Activated naive CD8-positive, alpha-beta T cell treated with anti-CD3 and anti-CD28 coated beads, Interleukin-2, amount 10 ng/mL, durations not matched to agents 7 days and 5 days (primary cell): ENCODE measurements around the gene TEKT5. TPM values are rescaled to one million over a fixed set of nuclear protein-coding genes. Genes with fewer than 3 reads are reported as not detected.

Experiments
- ATAC-seq: fragments of 150-1000 bp; cut with Tn5 transposase; one replicate; pipeline ENCODE4 v1.10.0; 2021; ENCODE audit warnings: low read depth, moderate library complexity
- POLR2A ChIA-PET: fragments of 350-600 bp; sonication (Branson Sonifier 250); formaldehyde crosslinking; loops from one replicate; lab custom pipeline; 2021; ENCODE audit warnings: antibody characterized with exemption; lab: Charles Lee
- DNase-seq: peaks from one replicate; pipeline ENCODE4 v3.0.0; 2021
- H3K27ac Mint-ChIP-seq: one replicate; pipeline ENCODE4 v1.8.0; 2022; ENCODE audit warnings: mild to moderate bottlenecking, mixed read lengths
- H3K27me3 Mint-ChIP-seq: one replicate; pipeline ENCODE4 v1.8.0; 2022; ENCODE audit warnings: mild to moderate bottlenecking, moderate library complexity, mixed read lengths
- H3K36me3 Mint-ChIP-seq: one replicate; pipeline ENCODE4 v1.8.0; 2021; ENCODE audit warnings: mild to moderate bottlenecking, mixed read lengths
- H3K4me1 Mint-ChIP-seq: one replicate; pipeline ENCODE4 v1.8.0; 2021; ENCODE audit warnings: mixed read lengths
- H3K4me3 Mint-ChIP-seq: one replicate; pipeline ENCODE4 v1.8.0; 2022; ENCODE audit warnings: mild to moderate bottlenecking, moderate library complexity, mixed read lengths
- H3K9me3 Mint-ChIP-seq: one replicate; pipeline ENCODE4 v1.8.0; 2021; ENCODE audit warnings: mixed read lengths
- total RNA-seq, 2 experiments: library from RNA; stranded (reverse); gene quantifications; one replicate each; pipeline ENCODE4 v1.2.3, GENCODE V29; 2021

Gene TEKT5
- total RNA-seq, 2 experiments from 2014 or later: not detected

DNA sequence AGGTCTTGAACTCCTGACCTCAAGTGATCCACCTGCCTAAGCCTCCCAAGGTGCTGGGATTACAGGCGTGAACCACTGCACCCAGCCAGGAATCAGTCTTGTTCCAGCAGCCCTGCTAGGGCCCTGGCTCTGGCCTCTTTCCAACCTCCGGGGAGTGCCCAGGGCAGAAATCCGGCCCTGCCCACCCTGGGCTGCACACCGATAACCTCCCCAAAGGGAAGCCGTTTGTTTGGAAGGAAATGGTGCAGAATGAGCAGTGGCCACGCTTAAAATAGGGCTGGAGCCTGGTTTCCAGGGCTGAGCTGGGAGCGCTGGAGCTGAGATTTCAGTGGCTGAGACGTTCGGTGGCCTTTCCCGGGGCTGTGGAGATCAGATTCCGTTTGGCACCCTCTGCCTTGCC is 96.6 kb downstream of the TEKT5 start:
- DNase-seq (no peak), ATAC-seq (no peak)
- no peaks in the 10 kb centered on the region for H3K36me3 Mint-ChIP-seq
- no peak overlapping the region for H3K4me3 Mint-ChIP-seq
- no peaks in the 10 kb centered on the region for H3K9me3 Mint-ChIP-seq
- H3K4me1 Mint-ChIP-seq: no peaks in the 10 kb centered on the region
- POLR2A ChIA-PET: no interaction called here
- H3K27me3 Mint-ChIP-seq: peaks cover 4% of the 10 kb centered on the region
- no peak overlapping the region for H3K27ac Mint-ChIP-seq

DNA sequence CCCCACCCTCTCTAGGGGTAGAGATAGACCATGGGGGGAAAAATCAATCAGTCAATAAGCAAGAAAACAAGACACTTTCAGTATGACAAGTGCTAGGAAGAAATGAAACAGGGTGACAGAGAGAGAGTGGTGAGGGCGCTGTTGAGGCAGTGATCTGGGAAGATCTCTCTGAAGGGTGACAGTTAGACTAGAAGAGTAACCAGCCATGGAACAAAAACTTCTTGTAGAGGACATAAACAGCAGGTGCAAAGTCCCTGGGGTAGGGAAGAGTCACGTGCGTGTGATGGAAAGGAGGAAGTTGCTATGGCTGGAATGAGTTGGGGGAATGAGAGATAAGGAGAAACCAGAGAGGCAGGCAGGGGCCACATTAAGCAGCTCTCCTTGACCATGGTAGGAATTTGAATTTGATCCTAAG is 97.5 kb downstream of the TEKT5 start:
- Mint-ChIP-seq H3K27me3 (peaks cover 4% of the 10 kb centered on the region), H3K9me3 (no peaks in the 10 kb centered on the region), H3K27ac (no peak overlapping the region), H3K36me3 (no peaks in the 10 kb centered on the region), H3K4me1 (no peaks in the 10 kb centered on the region), H3K4me3 (no peak overlapping the region)
- POLR2A ChIA-PET: no interaction called here
- DNase-seq (no peak), ATAC-seq (no peak)

DNA sequence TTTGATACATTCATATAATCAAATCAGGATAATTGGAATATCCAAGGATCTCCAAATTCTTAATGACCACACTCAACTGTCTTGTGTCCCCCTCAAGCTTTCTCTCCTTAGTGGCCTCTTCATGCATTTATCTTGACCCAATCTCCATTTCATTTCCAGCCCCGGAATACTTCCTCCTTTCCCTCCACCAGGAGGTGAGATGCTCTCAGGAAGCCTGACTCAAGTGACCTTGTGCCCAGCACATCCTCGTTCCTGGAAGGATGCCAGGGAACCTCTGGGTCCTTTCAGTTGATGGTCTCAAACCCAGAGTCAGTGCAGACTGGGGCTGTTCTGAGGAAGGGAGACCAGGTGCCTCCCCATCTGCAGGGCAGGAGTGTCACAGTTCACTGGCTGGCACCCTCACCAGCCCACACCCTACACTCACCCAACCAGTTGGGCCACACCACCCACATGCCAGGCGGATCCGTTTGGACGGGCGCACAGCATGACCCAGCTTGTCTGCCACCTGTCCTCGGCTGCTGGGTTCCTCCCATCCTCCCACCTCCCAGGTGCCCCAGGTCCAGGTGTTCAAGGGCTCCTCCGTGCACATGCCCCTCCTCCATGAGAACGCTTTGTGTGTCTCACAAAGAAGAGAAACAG is 100.3 kb downstream of the TEKT5 start:
- H3K27ac Mint-ChIP-seq: no peak overlapping the region
- POLR2A ChIA-PET: no interaction called here
- ATAC-seq: no peak

DNA sequence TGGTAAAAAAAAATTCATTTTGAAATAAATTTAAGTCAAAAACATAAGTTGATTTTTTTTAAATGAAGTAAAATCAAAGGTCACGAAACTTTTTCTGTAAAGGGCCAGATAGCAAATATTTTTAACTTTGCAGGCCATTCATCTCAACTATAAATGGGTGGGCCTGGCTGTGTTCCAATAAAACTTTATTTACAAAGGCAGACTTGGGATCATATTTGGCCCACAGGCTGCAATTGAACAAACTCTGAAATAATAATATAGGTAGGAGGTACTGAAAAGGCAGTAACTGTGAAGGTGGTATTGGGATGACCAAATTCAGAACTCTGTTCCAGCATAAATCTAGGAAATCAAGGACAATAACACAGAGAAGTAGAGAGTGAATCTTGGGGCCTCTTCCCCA is 102.1 kb downstream of the TEKT5 start:
- Mint-ChIP-seq H3K27me3 (peaks cover 6% of the 10 kb centered on the region), H3K36me3 (no peaks in the 10 kb centered on the region), H3K27ac (no peak overlapping the region), H3K9me3 (no peaks in the 10 kb centered on the region), H3K4me3 (no peak overlapping the region), H3K4me1 (no peaks in the 10 kb centered on the region)
- ATAC-seq (no peak), DNase-seq (no peak)
- POLR2A ChIA-PET: no interaction called here

More for the DNA sequence above, 100.3 kb downstream of the TEKT5 start:
- peaks cover 4% of the 10 kb centered on the region for H3K27me3 Mint-ChIP-seq
- no peak overlapping the region for H3K4me3 Mint-ChIP-seq
- DNase-seq: no peak
- H3K9me3 Mint-ChIP-seq: no peaks in the 10 kb centered on the region
- H3K36me3 Mint-ChIP-seq: no peaks in the 10 kb centered on the region
- no peaks in the 10 kb centered on the region for H3K4me1 Mint-ChIP-seq

DNA sequence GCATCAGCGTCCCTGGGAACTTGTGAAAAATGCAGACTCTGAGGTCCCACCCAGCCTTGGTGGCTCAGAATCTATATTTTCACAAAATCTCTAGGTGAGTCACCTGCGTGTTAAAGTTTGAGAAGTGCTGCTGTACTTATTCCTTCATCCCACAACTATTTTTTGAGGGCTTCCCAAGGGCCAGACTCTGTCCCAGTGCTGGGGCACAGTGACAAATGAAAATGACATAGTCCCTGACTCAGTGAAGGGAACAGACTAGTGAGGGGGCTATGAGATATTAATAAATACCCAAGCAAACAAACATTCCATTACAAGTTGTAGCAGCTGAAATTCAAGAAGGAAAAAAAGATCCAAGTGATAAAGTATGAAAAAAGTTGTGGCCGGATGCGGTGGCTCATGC is 104.4 kb downstream of the TEKT5 start:
- ATAC-seq: no peak
- POLR2A ChIA-PET: no interaction called here

DNA sequence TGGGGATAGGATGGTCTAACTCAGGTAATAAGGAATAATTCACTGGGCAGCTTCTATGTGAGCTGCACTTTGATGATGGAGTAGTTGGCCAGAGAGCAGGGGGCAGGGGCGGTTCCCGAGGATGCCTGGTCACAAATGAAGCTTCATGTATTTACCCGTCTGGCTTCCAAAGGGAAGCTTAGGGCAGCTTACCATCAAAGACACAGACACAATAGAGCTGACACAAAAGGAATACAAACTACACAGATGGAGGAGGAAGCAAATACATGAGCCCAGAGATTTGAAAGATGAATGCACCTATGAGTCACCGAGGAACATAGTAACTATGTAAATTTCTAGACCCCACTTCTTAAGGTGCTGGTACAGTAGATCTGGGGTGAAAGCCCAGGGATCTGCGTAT is 105.6 kb downstream of the TEKT5 start:
- H3K36me3 Mint-ChIP-seq: no peaks in the 10 kb centered on the region
- POLR2A ChIA-PET: no interaction called here
- no peak overlapping the region for H3K27ac Mint-ChIP-seq
- H3K4me1 Mint-ChIP-seq: no peaks in the 10 kb centered on the region
- no peak overlapping the region for H3K4me3 Mint-ChIP-seq
- DNase-seq: no peak
- no peak for ATAC-seq
- H3K27me3 Mint-ChIP-seq: peaks cover 6% of the 10 kb centered on the region
- H3K9me3 Mint-ChIP-seq: no peaks in the 10 kb centered on the region

More for the DNA sequence above, 104.4 kb downstream of the TEKT5 start:
- H3K9me3 Mint-ChIP-seq: no peaks in the 10 kb centered on the region
- no peaks in the 10 kb centered on the region for H3K36me3 Mint-ChIP-seq
- no peak overlapping the region for H3K4me3 Mint-ChIP-seq
- peaks cover 6% of the 10 kb centered on the region for H3K27me3 Mint-ChIP-seq
- no peak for DNase-seq
- no peaks in the 10 kb centered on the region for H3K4me1 Mint-ChIP-seq
- no peak overlapping the region for H3K27ac Mint-ChIP-seq

DNA sequence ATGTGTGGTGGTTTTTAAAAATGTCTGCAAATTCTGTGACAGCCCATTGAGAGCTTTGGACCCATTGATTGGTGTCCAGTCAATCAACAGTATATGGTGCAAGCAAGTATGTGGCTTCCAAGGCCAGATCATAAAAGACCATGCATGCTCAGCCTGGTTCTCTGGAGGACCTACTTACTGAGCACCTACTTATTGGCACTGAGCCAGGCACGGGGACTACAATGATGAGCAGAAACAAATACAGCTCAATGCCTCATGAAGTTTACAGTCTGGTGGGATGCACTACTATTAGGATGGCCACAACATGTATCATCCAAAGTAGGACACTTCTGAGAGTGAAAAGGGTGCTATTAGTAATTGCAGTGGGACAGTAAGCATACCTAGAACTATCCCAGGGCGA is 107.1 kb downstream of the TEKT5 start:
- DNase-seq (no peak), ATAC-seq (no peak)
- Mint-ChIP-seq H3K4me1 (no peaks in the 10 kb centered on the region), H3K27ac (no peak overlapping the region), H3K27me3 (peaks cover 11% of the 10 kb centered on the region), H3K9me3 (no peaks in the 10 kb centered on the region), H3K36me3 (no peaks in the 10 kb centered on the region), H3K4me3 (no peak overlapping the region)
- POLR2A ChIA-PET: interaction anchor here (0.6 kb wide), 1 partner anchor 23 kb away, joined by 4 read pairs; no protein-coding TSS in a partner anchor

DNA sequence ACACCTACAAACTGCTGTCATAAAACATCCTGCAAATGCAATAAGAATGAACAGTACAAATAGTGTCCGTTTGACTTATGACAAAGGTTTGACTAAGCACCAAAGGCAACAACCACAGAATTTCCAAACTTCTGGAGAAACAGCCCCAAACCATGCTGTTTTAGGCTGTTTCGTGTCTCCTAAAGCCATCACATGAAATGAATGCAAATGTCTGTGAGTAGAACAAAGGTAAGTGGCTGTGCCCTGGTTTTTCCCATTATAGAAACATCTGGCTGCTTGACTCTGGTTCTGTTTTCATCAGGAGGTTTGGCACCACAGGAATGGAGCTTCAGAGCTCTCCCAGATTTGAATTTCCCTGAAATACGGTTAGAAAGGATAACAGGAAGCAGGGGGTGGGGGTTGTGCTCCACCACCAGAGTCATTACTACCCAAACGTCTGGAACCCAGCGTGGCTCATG is 109.7 kb downstream of the TEKT5 start:
- Mint-ChIP-seq H3K9me3 (no peaks in the 10 kb centered on the region), H3K27me3 (peaks cover 30% of the 10 kb centered on the region), H3K36me3 (no peaks in the 10 kb centered on the region), H3K4me1 (peaks cover 3% of the 10 kb centered on the region), H3K4me3 (no peak overlapping the region), H3K27ac (no peak overlapping the region)
- DNase-seq: no peak
- no peak for ATAC-seq
- POLR2A ChIA-PET: no interaction called here

DNA sequence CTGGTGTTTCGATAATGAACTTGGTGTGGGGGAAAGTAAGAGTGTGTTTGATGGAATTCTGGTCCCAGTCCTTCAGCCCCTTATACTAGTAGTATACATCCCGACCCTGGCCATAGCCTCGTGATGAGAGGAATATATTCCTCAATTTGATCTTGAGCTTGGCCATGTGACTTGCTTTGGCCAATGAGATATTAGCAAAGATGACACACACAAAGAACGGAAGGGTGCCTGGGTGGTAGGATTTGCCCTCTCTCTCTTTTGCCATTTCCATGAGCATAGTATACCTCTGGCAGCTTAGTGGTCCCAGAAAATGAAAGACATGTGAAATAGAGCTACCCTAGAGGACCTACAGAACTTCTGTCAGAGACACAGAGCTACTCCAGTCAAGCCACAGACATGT is 111.5 kb downstream of the TEKT5 start:
- no peak overlapping the region for H3K27ac Mint-ChIP-seq
- peaks cover 3% of the 10 kb centered on the region for H3K4me1 Mint-ChIP-seq
- H3K27me3 Mint-ChIP-seq: peaks cover 38% of the 10 kb centered on the region
- DNase-seq: no peak
- no peaks in the 10 kb centered on the region for H3K36me3 Mint-ChIP-seq
- no peaks in the 10 kb centered on the region for H3K9me3 Mint-ChIP-seq
- no peak overlapping the region for H3K4me3 Mint-ChIP-seq
- ATAC-seq: no peak
- POLR2A ChIA-PET: no interaction called here

DNA sequence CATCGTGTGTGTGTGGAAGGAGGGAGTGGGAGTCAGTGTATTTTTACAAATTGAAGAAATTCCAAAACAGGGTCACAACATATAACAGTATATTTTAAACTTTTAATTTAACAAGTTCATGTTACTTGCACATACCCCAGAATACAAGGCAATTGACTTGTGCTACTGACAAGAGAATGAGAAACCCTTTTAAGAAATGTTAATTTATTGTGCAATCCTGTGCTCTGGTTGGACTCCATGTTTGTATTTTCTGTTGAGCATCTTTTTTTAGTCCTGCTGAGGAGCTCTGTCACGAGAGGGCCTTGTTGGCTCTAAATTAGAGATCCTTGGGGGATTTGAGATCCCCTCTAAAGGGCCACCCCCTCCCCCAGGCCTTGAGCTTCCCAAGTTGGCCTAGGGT is 113.2 kb downstream of the TEKT5 start:
- Mint-ChIP-seq H3K36me3 (no peaks in the 10 kb centered on the region), H3K4me1 (peaks cover 3% of the 10 kb centered on the region), H3K9me3 (no peaks in the 10 kb centered on the region), H3K4me3 (no peak overlapping the region), H3K27me3 (peaks cover 34% of the 10 kb centered on the region), H3K27ac (no peak overlapping the region)
- DNase-seq (no peak), ATAC-seq (no peak)
- POLR2A ChIA-PET: no interaction called here

DNA sequence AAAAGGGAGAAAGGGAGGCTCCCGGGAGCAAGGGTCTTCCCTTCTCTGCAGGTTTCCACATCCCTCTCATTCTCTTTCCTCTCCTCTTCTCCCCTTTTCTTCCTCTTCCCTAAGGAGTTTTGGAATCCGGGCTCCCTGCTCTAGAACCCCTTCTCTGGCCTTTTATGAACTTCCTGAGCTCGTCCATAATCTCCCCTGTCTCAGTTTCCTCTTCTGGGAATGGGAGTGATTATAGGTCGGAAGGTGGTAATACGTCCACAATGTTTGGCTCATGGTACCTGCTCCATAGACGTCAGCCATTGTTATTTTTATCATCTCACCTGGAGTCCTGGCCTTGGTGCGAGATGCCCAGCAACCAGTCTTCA is 113.9 kb downstream of the TEKT5 start:
- peaks cover 3% of the 10 kb centered on the region for H3K4me1 Mint-ChIP-seq
- ATAC-seq: no peak
- no peak for DNase-seq
- POLR2A ChIA-PET: no interaction called here
- H3K36me3 Mint-ChIP-seq: no peaks in the 10 kb centered on the region
- H3K27ac Mint-ChIP-seq: no peak overlapping the region
- no peaks in the 10 kb centered on the region for H3K9me3 Mint-ChIP-seq
- no peak overlapping the region for H3K4me3 Mint-ChIP-seq
- H3K27me3 Mint-ChIP-seq: peaks cover 34% of the 10 kb centered on the region

DNA sequence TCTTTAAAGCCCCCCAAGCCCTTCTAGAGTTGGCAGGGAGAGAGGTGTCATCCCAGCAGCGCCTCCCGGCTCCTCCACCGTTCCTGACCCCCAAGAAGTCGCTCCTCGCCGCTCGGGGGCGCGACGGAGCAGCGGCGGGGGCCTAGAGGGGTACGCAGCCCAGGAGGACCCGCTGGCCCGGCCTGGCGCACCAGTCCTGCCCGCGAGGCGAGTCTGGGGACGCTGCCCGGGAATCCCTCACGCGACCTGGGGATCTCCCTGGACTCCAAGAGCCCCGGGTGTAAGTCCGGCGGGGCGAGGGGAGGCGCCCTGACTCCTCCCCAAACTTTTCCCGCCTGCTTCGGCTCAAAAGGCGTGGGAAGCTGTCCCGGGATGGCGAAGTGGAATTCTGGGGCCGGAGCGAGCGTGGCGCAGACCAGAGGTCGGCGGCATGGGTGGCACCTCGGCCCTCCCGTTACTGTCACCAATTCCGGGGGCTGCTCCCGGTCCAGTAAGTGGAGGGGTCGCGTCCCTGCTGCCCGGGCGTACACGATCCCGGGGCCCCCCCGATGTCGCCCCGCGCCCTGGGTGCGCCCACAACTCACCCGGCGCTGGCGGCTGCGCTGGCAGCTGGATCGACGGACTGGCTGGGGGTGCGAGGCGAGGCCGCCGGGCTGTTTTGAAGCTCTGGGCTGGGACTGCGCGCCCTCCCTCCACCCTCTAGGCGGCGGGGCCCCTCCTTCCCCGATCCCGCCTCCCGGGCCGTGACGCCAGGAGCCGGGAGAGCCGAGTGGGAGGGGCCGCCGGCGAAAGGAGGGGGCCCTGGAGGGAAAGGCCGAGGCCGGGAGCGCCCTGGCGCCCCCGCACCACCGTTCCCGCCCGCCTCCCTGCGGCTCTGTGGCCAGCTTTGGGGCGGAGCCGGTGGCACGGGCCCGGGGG is 114.5 kb downstream of the TEKT5 start, which contains the start of gene EMP2:
TSS of gene EMP2 (minus strand) at position 634 of the 918 bp plus-strand sequence. CDS start 32,981 bp downstream, outside the sequence.
- DNase-seq: no peak
- Mint-ChIP-seq H3K9me3 (no peaks in the 10 kb centered on the region), H3K27ac (no peak within 1 kb of the TSS), H3K4me3 (no peak within 1 kb of the TSS), H3K4me1 (peaks cover 3% of the 10 kb centered on the region), H3K27me3 (peaks cover 34% of the 10 kb centered on the region), H3K36me3 (no peaks in the 10 kb centered on the region)
- no peak for ATAC-seq
- POLR2A ChIA-PET: no interaction called here

DNA sequence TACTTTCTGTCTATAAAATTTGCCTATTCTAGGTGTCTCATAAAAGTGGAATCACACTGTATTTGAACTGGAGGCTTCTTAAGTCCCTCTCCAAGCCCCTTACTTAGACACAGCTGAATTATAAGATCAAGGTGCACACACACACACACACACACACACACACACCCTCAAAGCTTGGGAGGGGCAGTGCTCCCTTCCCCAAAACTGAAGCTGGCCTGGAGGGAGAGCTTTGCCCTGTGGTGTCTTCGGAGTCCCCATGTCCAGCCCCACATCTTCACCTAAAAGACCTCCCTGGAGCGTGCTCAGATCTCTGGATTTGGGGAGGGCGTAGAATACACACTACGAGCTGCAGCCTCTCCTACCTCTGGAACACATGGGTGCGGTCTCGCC is 115.2 kb downstream of the TEKT5 start:
- peaks cover 3% of the 10 kb centered on the region for H3K4me1 Mint-ChIP-seq
- POLR2A ChIA-PET: no interaction called here
- ATAC-seq: no peak
- H3K27ac Mint-ChIP-seq: no peak overlapping the region
- no peaks in the 10 kb centered on the region for H3K9me3 Mint-ChIP-seq
- no peak for DNase-seq
- H3K27me3 Mint-ChIP-seq: peaks cover 34% of the 10 kb centered on the region
- no peak overlapping the region for H3K4me3 Mint-ChIP-seq
- no peaks in the 10 kb centered on the region for H3K36me3 Mint-ChIP-seq
